Neural progenitor cell (in vitro differentiated cells): Measurements from ENCODE around the gene HPD. TPM values are rescaled to one million over a fixed set of nuclear protein-coding genes. Genes with fewer than 3 reads are reported as not detected.
A peak's percentile ranks its signal among the peaks of the same experiment; 100 is the strongest.

Experiments used
- DNase-seq: peaks from one replicate; pipeline ENCODE4 v3.0.0-alpha.2; 2016; ENCODE audit warnings: low spot score
- H2AFZ ChIP-seq: fragments of 200-600 bp; sonication (generic); replicated peaks from 2 replicates; pipeline ENCODE4 v1.6.1; 2016; ENCODE audit warnings: antibody characterized with exemption
- H3F3A ChIP-seq: fragments of 200-600 bp; sonication (generic); 2 replicates; pipeline ENCODE4 v1.6.1; 2016; ENCODE audit warnings: antibody characterized with exemption, low read depth
- H3K27ac ChIP-seq: fragments of 200-600 bp; sonication (generic); 2 replicates; pipeline ENCODE4 v1.5.1; 2016; ENCODE audit warnings: mild to moderate bottlenecking
- H3K27me3 ChIP-seq: fragments of 200-600 bp; sonication (generic); 2 replicates; pipeline ENCODE4 v1.6.1; 2016; ENCODE audit warnings: mild to moderate bottlenecking, moderate library complexity
- H3K36me3 ChIP-seq: fragments of 200-600 bp; sonication (generic); 2 replicates; pipeline ENCODE4 v1.5.1; 2016
- H3K4me1 ChIP-seq: fragments of 200-600 bp; sonication (generic); 2 replicates; pipeline ENCODE4 v1.6.1; 2016; ENCODE audit warnings: mixed run types
- H3K4me2 ChIP-seq: fragments of 200-600 bp; sonication (generic); 2 replicates; pipeline ENCODE4 v1.6.1; 2016
- H3K4me3 ChIP-seq: fragments of 200-600 bp; sonication (generic); 2 replicates; pipeline ENCODE4 v1.5.1; 2016
- H3K79me2 ChIP-seq: fragments of 200-600 bp; sonication (generic); 2 replicates; pipeline ENCODE4 v1.6.1; 2016; ENCODE audit warnings: low read depth
- H3K9ac ChIP-seq: fragments of 200-600 bp; sonication (generic); 2 replicates; pipeline ENCODE4 v1.6.1; 2016
- H3K9me3 ChIP-seq: fragments of 200-600 bp; sonication (generic); 2 replicates; pipeline ENCODE4 v1.5.1; 2016; ENCODE audit warnings: low read depth
- H4K20me1 ChIP-seq: fragments of 200-600 bp; sonication (generic); 2 replicates; pipeline ENCODE4 v1.6.1; 2016; ENCODE audit warnings: low read depth
- H3K27ac Mint-ChIP-seq: 3 replicates; pipeline ENCODE4 v1.8.0; 2021; ENCODE audit warnings: mixed read lengths
- H3K27me3 Mint-ChIP-seq: 2 replicates; pipeline ENCODE4 v1.8.0; 2022; ENCODE audit warnings: low read depth, mild to moderate bottlenecking, inconsistent platforms, moderate library complexity, mixed read lengths; ENCODE audit not compliant: insufficient read depth
- H3K36me3 Mint-ChIP-seq: 3 replicates; pipeline ENCODE4 v1.8.0; 2021; ENCODE audit warnings: mixed read lengths
- H3K4me1 Mint-ChIP-seq: 3 replicates; pipeline ENCODE4 v1.8.0; 2021; ENCODE audit warnings: mixed read lengths
- H3K4me3 Mint-ChIP-seq: 3 replicates; pipeline ENCODE4 v1.8.0; 2021; ENCODE audit warnings: mild to moderate bottlenecking, moderate library complexity, mixed read lengths
- H3K9me3 Mint-ChIP-seq: 3 replicates; pipeline ENCODE4 v1.8.0; 2020; ENCODE audit warnings: mixed read lengths
- CTCF ChIP-seq: fragments of 200-600 bp; sonication (generic); IDR thresholded peaks from 2 replicates; pipeline ENCODE4 v1.5.1; 2017; ENCODE audit warnings: antibody characterized with exemption, mild to moderate bottlenecking
- EZH2 ChIP-seq: fragments of 200-600 bp; sonication (generic); IDR thresholded peaks from 2 replicates; pipeline ENCODE4 v1.6.1; 2017; ENCODE audit warnings: antibody characterized with exemption, mild to moderate bottlenecking, moderate library complexity
- EZH2phosphoT487 ChIP-seq: fragments of 200-600 bp; sonication (generic); IDR thresholded peaks from 2 replicates; pipeline ENCODE4 v1.6.1; 2017; ENCODE audit warnings: antibody characterized with exemption
- total RNA-seq: library from RNA; depleted of rRNA; stranded (reverse); fragments of >200 nt; gene quantifications from 2 replicates; pipeline ENCODE4 v1.2.3, GENCODE V29; 2015; ENCODE audit warnings: low replicate concordance

Gene HPD
- total RNA-seq, 1 donor from 2014 or later: not detected

- Histone ChIP-seq H3K4me3 (no peak overlapping the region), H3K4me2 (no peak overlapping the region), H3K27ac (no peak overlapping the region), H3K4me1 (no peaks in the 10 kb centered on the region), H3K9me3 (no peaks in the 10 kb centered on the region), H3K27me3 (no peaks in the 10 kb centered on the region), H4K20me1 (no peaks in the 10 kb centered on the region), H3K79me2 (no peaks in the 10 kb centered on the region), H3F3A (no peaks in the 10 kb centered on the region), H2AFZ (no peak overlapping the region), H3K36me3 (no peaks in the 10 kb centered on the region), H3K9ac (no peak overlapping the region)
- Mint-ChIP-seq H3K27me3 (peaks cover 7% of the 10 kb centered on the region), H3K27ac (no peak overlapping the region), H3K4me3 (no peak overlapping the region), H3K4me1 (peaks cover 8% of the 10 kb centered on the region), H3K9me3 (no peaks in the 10 kb centered on the region), H3K36me3 (no peaks in the 10 kb centered on the region)
- no peak for TF ChIP-seq EZH2phosphoT487
- TF ChIP-seq EZH2: no peak
- no peak for TF ChIP-seq CTCF
- DNase-seq: no peak
Measured at GRCh38 chr12:121845701-121846100, 13.0 kb downstream of the HPD start.

DNA sequence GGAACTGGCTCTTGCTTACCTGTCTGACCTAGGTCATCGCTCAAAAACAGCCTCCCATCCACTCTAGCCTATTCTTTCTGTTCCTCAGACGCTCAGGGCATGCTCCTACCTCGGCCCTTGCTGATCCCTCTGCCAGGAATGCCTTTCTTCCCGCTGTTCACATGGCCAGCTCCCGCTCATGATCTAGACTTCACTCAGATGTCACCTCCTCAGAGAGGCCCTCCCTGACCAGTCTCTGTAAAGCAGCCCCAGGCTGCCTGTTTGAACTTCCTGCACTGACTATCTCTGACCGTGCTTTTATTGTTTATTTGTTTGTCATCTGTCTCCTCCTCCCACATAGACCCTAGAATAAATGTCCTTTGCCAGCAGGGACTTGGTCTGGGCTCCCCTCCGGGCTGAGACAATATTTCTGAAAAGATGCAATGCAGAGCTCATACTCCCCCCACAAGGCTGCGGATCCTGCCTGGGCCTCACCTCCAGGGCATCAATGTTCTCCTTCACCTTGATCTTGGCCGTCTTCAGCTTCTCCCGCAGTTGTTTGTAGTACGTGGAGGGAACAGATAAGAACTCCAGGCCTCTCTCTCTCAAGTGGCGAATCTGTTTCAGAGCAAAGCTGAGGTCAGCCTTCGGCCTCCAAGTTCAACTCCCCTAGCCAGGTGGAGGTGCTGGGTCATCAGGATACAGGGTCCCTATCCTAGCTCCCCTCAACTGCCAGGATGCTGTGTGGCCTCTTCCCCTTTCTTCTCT lies 15.2 kb downstream of the HPD start:
- Histone ChIP-seq H3K27me3 (no peaks in the 10 kb centered on the region), H3K9me3 (no peaks in the 10 kb centered on the region), H3K9ac (no peak overlapping the region), H3K4me1 (no peaks in the 10 kb centered on the region), H2AFZ (no peak overlapping the region), H3K4me2 (no peak overlapping the region), H3K79me2 (no peaks in the 10 kb centered on the region), H3K4me3 (no peak overlapping the region), H3K27ac (no peak overlapping the region), H3F3A (peaks cover 16% of the 10 kb centered on the region), H3K36me3 (no peaks in the 10 kb centered on the region), H4K20me1 (no peaks in the 10 kb centered on the region)
- Mint-ChIP-seq H3K4me1 (peaks cover 21% of the 10 kb centered on the region), H3K36me3 (no peaks in the 10 kb centered on the region), H3K27me3 (peaks cover 12% of the 10 kb centered on the region), H3K4me3 (no peak overlapping the region), H3K9me3 (no peaks in the 10 kb centered on the region), H3K27ac (peak overlapping the region; percentile 46)
- DNase-seq: no peak
- TF ChIP-seq EZH2phosphoT487: no peak
- TF ChIP-seq EZH2: no peak
- TF ChIP-seq CTCF: no peak

DNA sequence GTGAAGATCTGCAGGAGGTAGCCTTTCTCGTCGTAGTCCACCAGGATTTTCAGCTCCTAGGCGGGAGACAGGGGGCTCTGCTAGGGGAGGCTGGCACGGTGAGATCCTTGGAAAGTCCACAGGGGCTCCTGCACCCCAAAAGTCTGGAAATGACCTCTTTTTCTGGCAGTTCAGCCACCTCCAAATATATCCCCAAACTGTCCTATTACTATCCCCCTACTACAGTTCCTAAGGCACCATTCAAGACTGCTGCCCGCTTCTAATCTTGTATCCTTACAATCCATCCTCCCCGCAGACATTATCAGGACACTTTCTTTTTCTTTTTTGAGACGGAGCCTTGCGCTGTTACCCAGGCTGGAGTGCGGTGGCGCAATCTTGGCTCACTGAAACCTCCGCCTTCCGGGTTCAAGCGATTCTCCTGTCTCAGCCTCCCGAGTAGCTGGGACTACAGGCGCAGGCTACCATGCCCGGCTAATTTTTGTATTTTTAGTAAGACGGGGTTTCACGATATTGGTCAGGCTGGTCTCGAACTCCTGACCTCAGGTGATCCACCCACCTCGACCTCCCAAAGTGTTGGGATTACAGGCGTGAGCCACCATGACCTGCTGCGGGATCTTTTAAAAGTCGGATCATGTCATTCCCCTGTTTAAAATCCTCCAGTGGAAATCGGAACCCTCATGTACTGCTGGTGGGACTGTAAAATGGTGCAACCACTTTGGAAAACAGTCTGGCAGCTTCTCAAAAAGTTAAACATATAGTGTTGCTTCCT lies 18.5 kb downstream of the HPD start:
- Histone ChIP-seq H3K4me3 (peak overlapping the region; percentile 71), H3K36me3 (no peaks in the 10 kb centered on the region), H3K9ac (peak overlapping the region; percentile 46), H3K27ac (no peak overlapping the region), H3K79me2 (no peaks in the 10 kb centered on the region), H4K20me1 (no peaks in the 10 kb centered on the region), H3F3A (peaks cover 20% of the 10 kb centered on the region), H3K4me2 (peak overlapping the region; percentile 83), H3K4me1 (no peaks in the 10 kb centered on the region), H2AFZ (peak overlapping the region; percentile 89), H3K27me3 (no peaks in the 10 kb centered on the region), H3K9me3 (no peaks in the 10 kb centered on the region)
- H3K4me1 Mint-ChIP-seq: peaks cover 21% of the 10 kb centered on the region
- H3K27me3 Mint-ChIP-seq: peaks cover 10% of the 10 kb centered on the region
- no peak for TF ChIP-seq CTCF
- H3K36me3 Mint-ChIP-seq: no peaks in the 10 kb centered on the region
- H3K4me3 Mint-ChIP-seq: peak overlapping the region; percentile 93
- H3K9me3 Mint-ChIP-seq: no peaks in the 10 kb centered on the region
- H3K27ac Mint-ChIP-seq: peak overlapping the region; percentile 87
- DNase-seq: no peak
